DMS79 (cell line): ENCODE results near the gene ACADS.
A peak's percentile ranks its signal among the peaks of the same experiment; 100 is the strongest.

Experiments
- DNase-seq: peaks from one replicate; lab custom pipeline; 2025; lab: John Stamatoyannopoulos, UW

Gene ACADS

GRCh38 chr12:120700886-120701285 lies 24.7 kb upstream of the ACADS start:
- DNase-seq, result no peak

GRCh38 chr12:120702637-120703036 lies 23.0 kb upstream of the ACADS start:
- no peak for DNase-seq

GRCh38 chr12:120703311-120703942 lies 22.2 kb upstream of the ACADS start:
- no peak for DNase-seq

- DNase-seq, result no peak
Measured at GRCh38 chr12:120705618-120706017, 20.0 kb upstream of the ACADS start.

- no peak for DNase-seq
Measured at GRCh38 chr12:120706029-120706428, 19.6 kb upstream of the ACADS start.

GRCh38 chr12:120708651-120709050 lies 17.0 kb upstream of the ACADS start:
- no peak for DNase-seq

GRCh38 chr12:120710031-120710804 lies 15.4 kb upstream of the ACADS start, which contains the start of gene UNC119B:
TSS of gene UNC119B (plus strand) at chr12:120710458. CDS start at chr12:120710475, 17 bp downstream.
- DNase-seq, result peak; percentile 31

GRCh38 chr12:120710805-120711296 lies 14.8 kb upstream of the ACADS start:
- no peak for DNase-seq

GRCh38 chr12:120711411-120711810 lies 14.2 kb upstream of the ACADS start:
- DNase-seq, result no peak

GRCh38 chr12:120712610-120713009 lies 13.0 kb upstream of the ACADS start:
- no peak for DNase-seq

GRCh38 chr12:120713861-120714482 lies 11.7 kb upstream of the ACADS start:
- peak; percentile 24 for DNase-seq

- no peak for DNase-seq
Measured at GRCh38 chr12:120718055-120718454, 7.6 kb upstream of the ACADS start.

- DNase-seq, result no peak
Measured at GRCh38 chr12:120719072-120719471, 6.6 kb upstream of the ACADS start.

GRCh38 chr12:120719496-120720233 lies 6.0 kb upstream of the ACADS start:
- no peak for DNase-seq

GRCh38 chr12:120720234-120720986 lies 5.2 kb upstream of the ACADS start:
- DNase-seq, result no peak

- DNase-seq, result no peak
Measured at GRCh38 chr12:120720987-120721801, 4.4 kb upstream of the ACADS start.

GRCh38 chr12:120721866-120722265 lies 3.8 kb upstream of the ACADS start:
- no peak for DNase-seq

GRCh38 chr12:120722784-120723183 lies 2.8 kb upstream of the ACADS start:
- no peak for DNase-seq

GRCh38 chr12:120724720-120725119 lies 906 bp upstream of the ACADS start:
- no peak for DNase-seq

- no peak for DNase-seq
Measured at GRCh38 chr12:120725151-120725658, 421 bp upstream of the ACADS start.

GRCh38 chr12:120726510-120726793 lies 826 bp downstream of the ACADS start:
- no peak for DNase-seq
